Activated CD4-positive, alpha-beta memory T cell treated with anti-CD3 and anti-CD28 coated beads for 36 hours (primary cell): ENCODE results near the gene PDLIM5. TPM values are rescaled to one million over a fixed set of nuclear protein-coding genes. Genes with fewer than 3 reads are reported as not detected.
"Not testable (repeated sequence)": the region's sequence is repeated elsewhere in the genome, so short reads cannot be mapped to it uniquely, and the experiment has no call there.

Source experiments
- CTCF ChIA-PET: fragments of 350-600 bp; sonication (Branson Sonifier 250); formaldehyde crosslinking; loops from one replicate; lab custom pipeline; 2021; ENCODE audit warnings: antibody characterized with exemption, inconsistent platforms; lab: Charles Lee
- POLR2A ChIA-PET: fragments of 350-600 bp; sonication (Branson Sonifier 250); formaldehyde crosslinking; loops from one replicate; lab custom pipeline; 2021; ENCODE audit warnings: antibody characterized with exemption; lab: Charles Lee
- DNase-seq: peaks from one replicate; pipeline ENCODE4 v3.0.0-alpha.2; 2020
- H3K27ac Mint-ChIP-seq: one replicate; pipeline ENCODE4 v1.8.0; 2021; ENCODE audit warnings: mixed read lengths
- H3K27me3 Mint-ChIP-seq: one replicate; pipeline ENCODE4 v1.8.0; 2021; ENCODE audit warnings: mixed read lengths
- H3K36me3 Mint-ChIP-seq: one replicate; pipeline ENCODE4 v1.8.0; 2021; ENCODE audit warnings: mixed read lengths
- H3K4me1 Mint-ChIP-seq: one replicate; pipeline ENCODE4 v1.8.0; 2021; ENCODE audit warnings: low read depth, mixed read lengths
- H3K4me3 Mint-ChIP-seq: one replicate; pipeline ENCODE4 v1.8.0; 2021; ENCODE audit warnings: mild to moderate bottlenecking, mixed read lengths
- H3K9me3 Mint-ChIP-seq: one replicate; pipeline ENCODE4 v1.8.0; 2021; ENCODE audit warnings: mixed read lengths
- intact Hi-C: fragments of 100-400 bp; cut with micrococcal nuclease; formaldehyde crosslinking; loops from one replicate; pipeline ENCODE4 v1.15.1; 2023
- total RNA-seq, 2 experiments: library from RNA; stranded (reverse); gene quantifications; one replicate each; pipeline ENCODE4 v1.2.3, GENCODE V29; 2021

Gene PDLIM5
- total RNA-seq, 2 experiments from 2014 or later = 23.8 to 26.3 TPM

GRCh38 chr4:94598758-94599157 is 147.0 kb downstream of the PDLIM5 start:
- no peak overlapping the region for H3K4me3 Mint-ChIP-seq
- H3K9me3 Mint-ChIP-seq = no peaks in the 10 kb centered on the region
- POLR2A ChIA-PET = no interaction called here
- H3K27ac Mint-ChIP-seq = no peak overlapping the region
- no peaks in the 10 kb centered on the region for H3K27me3 Mint-ChIP-seq
- no peak for DNase-seq
- no peaks in the 10 kb centered on the region for H3K36me3 Mint-ChIP-seq
- intact Hi-C loops = loop anchor here (5.0 kb wide), 2 partner anchors 146 to 806 kb away; partner anchors contain the start of gene PDLIM5
- no peaks in the 10 kb centered on the region for H3K4me1 Mint-ChIP-seq
- CTCF ChIA-PET = interaction anchor here (2.0 kb wide), 1 partner anchor 192 kb away, joined by 10 read pairs; no protein-coding TSS in a partner anchor

GRCh38 chr4:94603170-94603747 is 151.5 kb downstream of the PDLIM5 start:
- H3K4me3 Mint-ChIP-seq = no peak overlapping the region
- ChIA-PET CTCF (interaction anchor here (2.1 kb wide), 1 partner anchor 17 kb away, joined by 5 read pairs; no protein-coding TSS in a partner anchor), POLR2A (no interaction called here)
- DNase-seq = no peak
- no peaks in the 10 kb centered on the region for H3K36me3 Mint-ChIP-seq
- no peaks in the 10 kb centered on the region for H3K9me3 Mint-ChIP-seq
- intact Hi-C loops = no loop called here
- no peaks in the 10 kb centered on the region for H3K4me1 Mint-ChIP-seq
- H3K27ac Mint-ChIP-seq = no peak overlapping the region
- no peaks in the 10 kb centered on the region for H3K27me3 Mint-ChIP-seq

- POLR2A ChIA-PET = no interaction called here
- Mint-ChIP-seq H3K4me3 (no peak overlapping the region), H3K27ac (no peak overlapping the region), H3K9me3 (no peaks in the 10 kb centered on the region), H3K36me3 (no peaks in the 10 kb centered on the region), H3K4me1 (peaks cover 4% of the 10 kb centered on the region), H3K27me3 (no peaks in the 10 kb centered on the region)
- DNase-seq = no peak
- intact Hi-C loops = no loop called here
- CTCF ChIA-PET = interaction anchor here (1.0 kb wide), 1 partner anchor 17 kb away, joined by 3 read pairs; no protein-coding TSS in a partner anchor
Measured at GRCh38 chr4:94605241-94605805, 153.6 kb downstream of the PDLIM5 start.

GRCh38 chr4:94610145-94610544 is 158.4 kb downstream of the PDLIM5 start:
- no peak for DNase-seq
- Mint-ChIP-seq H3K27me3 (no peaks in the 10 kb centered on the region), H3K4me3 (no peak overlapping the region), H3K36me3 (no peaks in the 10 kb centered on the region), H3K9me3 (no peaks in the 10 kb centered on the region), H3K27ac (no peak overlapping the region), H3K4me1 (peaks cover 6% of the 10 kb centered on the region)
- CTCF ChIA-PET = interaction anchor here (1.0 to 1.4 kb wide), 2 partner anchors 10 to 11 kb away, joined by 4 to 5 read pairs; no protein-coding TSS in a partner anchor
- POLR2A ChIA-PET = no interaction called here
- intact Hi-C loops = no loop called here

GRCh38 chr4:94613248-94613647 is 161.5 kb downstream of the PDLIM5 start:
- H3K27me3 Mint-ChIP-seq = no peaks in the 10 kb centered on the region
- DNase-seq = no peak
- intact Hi-C loops = no loop called here
- H3K9me3 Mint-ChIP-seq = no peaks in the 10 kb centered on the region
- ChIA-PET POLR2A (no interaction called here), CTCF (no interaction called here)
- no peak overlapping the region for H3K27ac Mint-ChIP-seq
- H3K36me3 Mint-ChIP-seq = no peaks in the 10 kb centered on the region
- peaks cover 6% of the 10 kb centered on the region for H3K4me1 Mint-ChIP-seq
- no peak overlapping the region for H3K4me3 Mint-ChIP-seq

GRCh38 chr4:94615451-94615850 is 163.7 kb downstream of the PDLIM5 start:
- no peak for DNase-seq
- H3K4me3 Mint-ChIP-seq = no peak overlapping the region
- no peak overlapping the region for H3K27ac Mint-ChIP-seq
- POLR2A ChIA-PET = no interaction called here
- peaks cover 2% of the 10 kb centered on the region for H3K4me1 Mint-ChIP-seq
- H3K9me3 Mint-ChIP-seq = no peaks in the 10 kb centered on the region
- no peaks in the 10 kb centered on the region for H3K27me3 Mint-ChIP-seq
- intact Hi-C loops = no loop called here
- CTCF ChIA-PET = no interaction called here
- H3K36me3 Mint-ChIP-seq = peaks cover 6% of the 10 kb centered on the region

- ChIA-PET POLR2A (no interaction called here), CTCF (interaction anchor here (0.6 to 2.7 kb wide), 14 partner anchors 10 to 503 kb away, joined by 3 to 12 read pairs (median 4); no protein-coding TSS in a partner anchor)
- no peaks in the 10 kb centered on the region for H3K27me3 Mint-ChIP-seq
- H3K4me1 Mint-ChIP-seq = no peaks in the 10 kb centered on the region
- H3K4me3 Mint-ChIP-seq = no peak overlapping the region
- H3K36me3 Mint-ChIP-seq = peaks cover 6% of the 10 kb centered on the region
- no peaks in the 10 kb centered on the region for H3K9me3 Mint-ChIP-seq
- intact Hi-C loops = loop anchor here (1.0 kb wide), 2 partner anchors 474 to 504 kb away; no protein-coding TSS in a partner anchor
- no peak for DNase-seq
- H3K27ac Mint-ChIP-seq = no peak overlapping the region
Measured at GRCh38 chr4:94621491-94622080, 169.8 kb downstream of the PDLIM5 start.

GRCh38 chr4:94623126-94623911 is 171.6 kb downstream of the PDLIM5 start:
- H3K27ac Mint-ChIP-seq = no peak overlapping the region

GRCh38 chr4:94626942-94627341 is 175.2 kb downstream of the PDLIM5 start:
- Mint-ChIP-seq H3K36me3 (peaks cover 4% of the 10 kb centered on the region), H3K27me3 (no peaks in the 10 kb centered on the region), H3K4me3 (no peak overlapping the region), H3K9me3 (no peaks in the 10 kb centered on the region), H3K27ac (no peak overlapping the region), H3K4me1 (no peaks in the 10 kb centered on the region)
- intact Hi-C loops = no loop called here
- ChIA-PET CTCF (no interaction called here), POLR2A (no interaction called here)
- DNase-seq = no peak

More at GRCh38 chr4:94623126-94623911, 171.6 kb downstream of the PDLIM5 start:
- ChIA-PET CTCF (interaction anchor here (0.7 kb wide), 1 partner anchor 216 kb away, joined by 3 read pairs; no protein-coding TSS in a partner anchor), POLR2A (no interaction called here)
- Mint-ChIP-seq H3K4me3 (no peak overlapping the region), H3K4me1 (no peaks in the 10 kb centered on the region), H3K36me3 (peaks cover 6% of the 10 kb centered on the region), H3K27me3 (no peaks in the 10 kb centered on the region), H3K9me3 (no peaks in the 10 kb centered on the region)
- intact Hi-C loops = no loop called here
- no peak for DNase-seq

- POLR2A ChIA-PET, intact Hi-C loops, H3K27ac Mint-ChIP-seq, DNase-seq, H3K36me3 Mint-ChIP-seq, H3K4me1 Mint-ChIP-seq, H3K9me3 Mint-ChIP-seq, H3K27me3 Mint-ChIP-seq, CTCF ChIA-PET, H3K4me3 Mint-ChIP-seq: not testable (repeated sequence)
Measured at GRCh38 chr4:94629058-94629457, 177.3 kb downstream of the PDLIM5 start.

- Mint-ChIP-seq H3K9me3 (no peaks in the 10 kb centered on the region), H3K27me3 (no peaks in the 10 kb centered on the region), H3K4me1 (no peaks in the 10 kb centered on the region), H3K27ac (no peak overlapping the region), H3K36me3 (peaks cover 7% of the 10 kb centered on the region), H3K4me3 (no peak overlapping the region)
- intact Hi-C loops = no loop called here
- POLR2A ChIA-PET = no interaction called here
- DNase-seq = no peak
- CTCF ChIA-PET = no interaction called here
Measured at GRCh38 chr4:94629837-94630236, 178.1 kb downstream of the PDLIM5 start.

- intact Hi-C loops = no loop called here
- H3K4me1 Mint-ChIP-seq = no peaks in the 10 kb centered on the region
- H3K27ac Mint-ChIP-seq = no peak overlapping the region
- POLR2A ChIA-PET = no interaction called here
- H3K36me3 Mint-ChIP-seq = peaks cover 7% of the 10 kb centered on the region
- no peak overlapping the region for H3K4me3 Mint-ChIP-seq
- DNase-seq = no peak
- no peaks in the 10 kb centered on the region for H3K9me3 Mint-ChIP-seq
- CTCF ChIA-PET = no interaction called here
- H3K27me3 Mint-ChIP-seq = no peaks in the 10 kb centered on the region
Measured at GRCh38 chr4:94634271-94634670, 182.5 kb downstream of the PDLIM5 start.
